Liver (tissue), 9 donors: ENCODE results near the gene GAB2. TPM values are rescaled to one million over a fixed set of nuclear protein-coding genes. Genes with fewer than 3 reads are reported as not detected.

Source experiments
- DNase-seq: peaks from one replicate; pipeline ENCODE4 v3.0.0-alpha.2; 2017; ENCODE audit warnings: low spot score
- H3K27ac ChIP-seq, 2 donors: one replicate each; pipeline ENCODE4 v1.7.0; 2013; ENCODE audit warnings: inconsistent platforms in 2 of 2, low read length in 2 of 2, control low read depth in 1 of 2, low read depth in 1 of 2, mild to moderate bottlenecking in 1 of 2
- H3K27me3 ChIP-seq, 4 donors: one replicate each; pipeline versions ENCODE4 v1.6.1 to v1.7.0; 2013; ENCODE audit warnings: low read length in 3 of 4, inconsistent platforms in 1 of 4, mild to moderate bottlenecking in 1 of 4, moderate library complexity in 1 of 4; ENCODE audit not compliant: control insufficient read depth in 4 of 4, insufficient read depth in 4 of 4
- H3K36me3 ChIP-seq, 4 donors: one replicate each; pipeline versions ENCODE4 v1.6.1 to v1.7.0; 2013; ENCODE audit warnings: low read length in 3 of 4, mild to moderate bottlenecking in 3 of 4, low read depth in 1 of 4, moderate library complexity in 1 of 4; ENCODE audit not compliant: control insufficient read depth in 4 of 4, insufficient read depth in 3 of 4
- H3K4me1 ChIP-seq, 4 donors: one replicate each; pipeline versions ENCODE4 v1.6.1 to v1.7.0; 2013; ENCODE audit warnings: low read length in 3 of 4, mild to moderate bottlenecking in 3 of 4, moderate library complexity in 1 of 4; ENCODE audit not compliant: control insufficient read depth in 4 of 4, insufficient read depth in 4 of 4
- H3K4me3 ChIP-seq, 3 donors: one replicate each; pipeline versions ENCODE4 v1.6.1 to v1.7.0; 2013; ENCODE audit warnings: low read length in 3 of 3, control low read depth in 1 of 3, low read depth in 1 of 3, mild to moderate bottlenecking in 1 of 3
- H3K9ac ChIP-seq, 2 donors: one replicate each; pipeline ENCODE4 v1.7.0; 2013; ENCODE audit warnings: low read length in 2 of 2, mild to moderate bottlenecking in 2 of 2, moderate library complexity in 2 of 2, control low read depth in 1 of 2, low read depth in 1 of 2
- H3K9me3 ChIP-seq, 4 donors: one replicate each; pipeline versions ENCODE4 v1.6.1 to v1.7.0; 2013; ENCODE audit warnings: low read length in 3 of 4; ENCODE audit not compliant: control insufficient read depth in 4 of 4
- EGR1 ChIP-seq, 2 donors: IDR thresholded peaks; 2 replicates each; pipeline ENCODE4 v1.6.1; 2016 to 2018; ENCODE audit warnings: antibody characterized with exemption in 2 of 2, low read depth in 2 of 2
- FOXA1 ChIP-seq: IDR thresholded peaks from 2 replicates; pipeline ENCODE4 v1.6.1; 2016; ENCODE audit warnings: antibody characterized with exemption
- GABPA ChIP-seq, 2 donors: IDR thresholded peaks in 1 of 2; conservative IDR thresholded peaks in 1 of 2; 2 replicates each; pipeline ENCODE4 v1.6.1; 2016; ENCODE audit warnings: antibody characterized with exemption in 2 of 2, mild to moderate bottlenecking in 1 of 2, moderate library complexity in 1 of 2
- HNF4A ChIP-seq, 2 donors: conservative IDR thresholded peaks; 2 replicates each; pipeline ENCODE4 v1.6.1; 2016; ENCODE audit warnings: antibody characterized with exemption in 2 of 2, mild to moderate bottlenecking in 2 of 2
- HNF4G ChIP-seq: IDR thresholded peaks from 2 replicates; pipeline ENCODE4 v1.6.1; 2016; ENCODE audit warnings: antibody characterized with exemption
- NR2F2 ChIP-seq: IDR thresholded peaks from 2 replicates; pipeline ENCODE4 v1.6.1; 2016; ENCODE audit warnings: antibody characterized with exemption
- RAD21 ChIP-seq, 2 donors: IDR thresholded peaks; 2 replicates each; pipeline ENCODE4 v1.6.1; 2016; ENCODE audit warnings: antibody characterized with exemption in 2 of 2, mild to moderate bottlenecking in 2 of 2
- RXRA ChIP-seq, 2 donors: IDR thresholded peaks; 2 replicates each; pipeline ENCODE4 v1.6.1; 2017 to 2018; ENCODE audit warnings: antibody characterized with exemption in 2 of 2, mild to moderate bottlenecking in 1 of 2
- SP1 ChIP-seq: IDR thresholded peaks from 2 replicates; pipeline ENCODE4 v1.6.1; 2018; ENCODE audit warnings: antibody characterized with exemption, mild to moderate bottlenecking
- TAF1 ChIP-seq: conservative IDR thresholded peaks from 2 replicates; pipeline ENCODE4 v1.6.1; 2016; ENCODE audit warnings: antibody characterized with exemption, mild to moderate bottlenecking
- YY1 ChIP-seq: IDR thresholded peaks from 2 replicates; pipeline ENCODE4 v1.6.1; 2016; ENCODE audit warnings: antibody characterized with exemption, mild to moderate bottlenecking
- WGBS: extraction: QIAGEN DNeasy Blood & Tissue Kit; methylation state at CpG from one replicate; pipeline ENCODE4 v1.1.7; 2013; 5-methylcytosine and 5-hydroxymethylcytosine counted together
- polyA plus RNA-seq, 2 donors: library from polyadenylated mRNA; stranded (reverse) in 1 of 2; unstranded in 1 of 2; fragments of 200-250 nt in 1 of 2; fragments of >200 nt in 1 of 2; fragmentation: Nextera tagmentation in 1 of 2; extraction: Ambion mirVana in 1 of 2; gene quantifications; one replicate each; pipeline versions ENCODE4 v1.2.1 to v1.2.3, GENCODE V29; 2013 to 2015
- total RNA-seq, 2 donors: library from RNA; depleted of rRNA; stranded (reverse); fragments of >200 nt; gene quantifications; one replicate each; pipeline ENCODE4 v1.2.3, GENCODE V29; 2014
- TF ChIP-seq, protein P1 (sequence below): IDR thresholded peaks from 2 replicates; pipeline ENCODE4 v1.6.1; 2016; ENCODE audit warnings: antibody characterized with exemption
- TF ChIP-seq, protein P2 (sequence below): IDR thresholded peaks from 2 replicates; pipeline ENCODE4 v1.6.1; 2016; ENCODE audit warnings: antibody characterized with exemption
- TF ChIP-seq, protein P3 (sequence below): IDR thresholded peaks from 2 replicates; pipeline ENCODE4 v1.6.1; 2016; ENCODE audit warnings: antibody characterized with exemption
- TF ChIP-seq, protein P4 (sequence below): fragments of 150-350 bp; IDR thresholded peaks from 2 replicates; pipeline ENCODE4 v1.5.1; 2017; ENCODE audit warnings: improper control_type of control experiment, low read depth, low read length; ENCODE audit not compliant: missing input control
- donor health status: healthy.
- donor health status: healthy.
- donor health status: healthy.
- donor health status: healthy.
- donor health status: healthy.

Gene GAB2
- total and polyA plus RNA-seq, 4 donors: 1.3 to 3.6 (median 2.5) TPM

DNA sequence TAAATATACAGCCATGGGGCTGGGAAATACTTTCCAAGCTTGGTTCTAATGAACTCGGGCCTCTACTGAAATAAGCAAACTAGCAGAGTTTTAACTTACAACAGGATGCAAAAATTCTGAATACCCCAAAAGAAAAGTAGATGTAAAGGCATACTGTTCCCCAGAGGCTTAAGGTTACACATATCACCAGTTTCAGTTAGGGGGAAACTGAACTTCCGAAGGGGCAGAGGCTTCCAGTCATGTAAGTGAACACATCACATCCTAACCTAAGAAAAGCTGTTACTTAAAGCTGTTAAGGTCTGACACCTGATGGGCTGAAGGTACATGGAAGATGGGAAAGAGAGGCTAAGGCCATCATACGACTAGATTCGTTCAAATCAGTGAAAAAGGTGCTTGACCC is 2.3 kb downstream of the GAB2 start:
- Histone ChIP-seq H3K27me3 (no peaks in the 10 kb centered on the region), H3K27ac (no peak overlapping the region), H3K36me3 (no peaks in the 10 kb centered on the region), H3K9ac (no peak overlapping the region), H3K4me1 (peaks cover 0 to 32% (median 20%) of the 10 kb centered on the region in 4 donors), H3K4me3 (no peak overlapping the region), H3K9me3 (no peaks in the 10 kb centered on the region)
- WGBS: 84% methylated on average over 4 of the region's 4 CpGs
- TF ChIP-seq, protein P1, sequence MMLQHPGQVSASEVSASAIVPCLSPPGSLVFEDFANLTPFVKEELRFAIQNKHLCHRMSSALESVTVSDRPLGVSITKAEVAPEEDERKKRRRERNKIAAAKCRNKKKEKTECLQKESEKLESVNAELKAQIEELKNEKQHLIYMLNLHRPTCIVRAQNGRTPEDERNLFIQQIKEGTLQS: no peak
- no peak for TF ChIP-seq FOXA1
- TF ChIP-seq TAF1: no peak
- TF ChIP-seq EGR1 (IDR thresholded peaks at IDR 0.05; ENCODE audit: low read depth in 2 of 2): no peak
- TF ChIP-seq HNF4G: no peak
- TF ChIP-seq, protein P2, sequence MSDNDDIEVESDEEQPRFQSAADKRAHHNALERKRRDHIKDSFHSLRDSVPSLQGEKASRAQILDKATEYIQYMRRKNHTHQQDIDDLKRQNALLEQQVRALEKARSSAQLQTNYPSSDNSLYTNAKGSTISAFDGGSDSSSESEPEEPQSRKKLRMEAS: no peak
- TF ChIP-seq SP1: no peak
- TF ChIP-seq, protein P3, sequence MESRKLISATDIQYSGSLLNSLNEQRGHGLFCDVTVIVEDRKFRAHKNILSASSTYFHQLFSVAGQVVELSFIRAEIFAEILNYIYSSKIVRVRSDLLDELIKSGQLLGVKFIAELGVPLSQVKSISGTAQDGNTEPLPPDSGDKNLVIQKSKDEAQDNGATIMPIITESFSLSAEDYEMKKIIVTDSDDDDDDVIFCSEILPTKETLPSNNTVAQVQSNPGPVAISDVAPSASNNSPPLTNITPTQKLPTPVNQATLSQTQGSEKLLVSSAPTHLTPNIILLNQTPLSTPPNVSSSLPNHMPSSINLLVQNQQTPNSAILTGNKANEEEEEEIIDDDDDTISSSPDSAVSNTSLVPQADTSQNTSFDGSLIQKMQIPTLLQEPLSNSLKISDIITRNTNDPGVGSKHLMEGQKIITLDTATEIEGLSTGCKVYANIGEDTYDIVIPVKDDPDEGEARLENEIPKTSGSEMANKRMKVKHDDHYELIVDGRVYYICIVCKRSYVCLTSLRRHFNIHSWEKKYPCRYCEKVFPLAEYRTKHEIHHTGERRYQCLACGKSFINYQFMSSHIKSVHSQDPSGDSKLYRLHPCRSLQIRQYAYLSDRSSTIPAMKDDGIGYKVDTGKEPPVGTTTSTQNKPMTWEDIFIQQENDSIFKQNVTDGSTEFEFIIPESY: no peak
- TF ChIP-seq HNF4A (conservative IDR thresholded peaks at IDR 0.05): no peak
- TF ChIP-seq GABPA (IDR thresholded peaks at IDR 0.05 in 1 of 2, conservative IDR thresholded peaks at IDR 0.05 in 1 of 2): no peak
- no peak for TF ChIP-seq RXRA (IDR thresholded peaks at IDR 0.05)
- no peak for TF ChIP-seq NR2F2
- TF ChIP-seq YY1: no peak
- DNase-seq: no peak

DNA sequence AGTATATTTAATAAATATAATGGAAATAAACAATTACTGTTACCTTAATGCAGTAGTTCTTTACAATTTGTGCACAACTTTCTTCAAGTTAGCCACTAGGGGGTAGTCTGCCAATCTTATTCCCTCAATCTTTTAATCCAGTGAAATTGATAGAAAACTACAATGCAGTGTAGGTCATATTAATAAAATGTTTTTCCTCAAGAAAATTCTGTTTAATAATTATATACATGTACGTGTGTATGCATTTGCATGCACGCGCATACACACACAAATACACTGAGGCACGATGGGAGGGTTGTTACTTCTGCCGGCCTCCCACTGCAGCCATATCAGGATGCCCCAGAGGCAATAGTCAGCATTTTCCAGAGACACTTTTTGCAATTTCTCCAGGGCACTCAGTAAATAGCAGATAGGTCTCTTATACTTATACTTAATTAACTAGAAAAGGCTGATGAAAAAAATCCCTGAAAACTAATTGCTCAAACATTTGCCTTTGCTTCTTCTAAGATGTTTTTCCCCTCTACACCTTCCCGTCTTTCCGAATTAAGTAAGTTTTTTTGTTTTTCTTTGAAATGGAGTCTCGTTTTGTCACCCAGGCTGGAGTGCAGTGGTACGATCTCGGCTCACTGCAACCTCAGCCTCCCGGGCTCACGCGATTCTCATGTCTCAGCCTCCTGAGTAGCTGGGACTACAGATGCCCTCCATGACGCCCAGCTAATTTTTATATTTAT is 3.1 kb downstream of the GAB2 start:
- 91% methylated on average over 14 of the region's 14 CpGs for WGBS

More for the DNA sequence above, 3.1 kb downstream of the GAB2 start:
- H3K4me3 ChIP-seq: no peak overlapping the region
- H3K9ac ChIP-seq: no peak overlapping the region
- H3K36me3 ChIP-seq: no peaks in the 10 kb centered on the region
- peaks cover 0 to 3% (median 0%) of the 10 kb centered on the region in 4 donors for H3K9me3 ChIP-seq
- TF ChIP-seq RAD21 (IDR thresholded peaks at IDR 0.05) (peak; percentile 67 to 75), FOXA1 (no peak)
- TF ChIP-seq, protein P4, sequence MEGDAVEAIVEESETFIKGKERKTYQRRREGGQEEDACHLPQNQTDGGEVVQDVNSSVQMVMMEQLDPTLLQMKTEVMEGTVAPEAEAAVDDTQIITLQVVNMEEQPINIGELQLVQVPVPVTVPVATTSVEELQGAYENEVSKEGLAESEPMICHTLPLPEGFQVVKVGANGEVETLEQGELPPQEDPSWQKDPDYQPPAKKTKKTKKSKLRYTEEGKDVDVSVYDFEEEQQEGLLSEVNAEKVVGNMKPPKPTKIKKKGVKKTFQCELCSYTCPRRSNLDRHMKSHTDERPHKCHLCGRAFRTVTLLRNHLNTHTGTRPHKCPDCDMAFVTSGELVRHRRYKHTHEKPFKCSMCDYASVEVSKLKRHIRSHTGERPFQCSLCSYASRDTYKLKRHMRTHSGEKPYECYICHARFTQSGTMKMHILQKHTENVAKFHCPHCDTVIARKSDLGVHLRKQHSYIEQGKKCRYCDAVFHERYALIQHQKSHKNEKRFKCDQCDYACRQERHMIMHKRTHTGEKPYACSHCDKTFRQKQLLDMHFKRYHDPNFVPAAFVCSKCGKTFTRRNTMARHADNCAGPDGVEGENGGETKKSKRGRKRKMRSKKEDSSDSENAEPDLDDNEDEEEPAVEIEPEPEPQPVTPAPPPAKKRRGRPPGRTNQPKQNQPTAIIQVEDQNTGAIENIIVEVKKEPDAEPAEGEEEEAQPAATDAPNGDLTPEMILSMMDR: peak; percentile 37
- no peaks in the 10 kb centered on the region for H3K27me3 ChIP-seq
- no peak for DNase-seq
- H3K4me1 ChIP-seq: peaks cover 0 to 24% (median 16%) of the 10 kb centered on the region in 4 donors
- no peak overlapping the region for H3K27ac ChIP-seq
